TTC549 (cell line): ENCODE data around the gene COL4A2.

Experiments
- FAIRE-seq: peaks from 2 replicates; lab custom pipeline; 2012; peaks lifted over from hg19 to GRCh38; lab: Jason Lieb, UNC

COL4A2 gene

DNA sequence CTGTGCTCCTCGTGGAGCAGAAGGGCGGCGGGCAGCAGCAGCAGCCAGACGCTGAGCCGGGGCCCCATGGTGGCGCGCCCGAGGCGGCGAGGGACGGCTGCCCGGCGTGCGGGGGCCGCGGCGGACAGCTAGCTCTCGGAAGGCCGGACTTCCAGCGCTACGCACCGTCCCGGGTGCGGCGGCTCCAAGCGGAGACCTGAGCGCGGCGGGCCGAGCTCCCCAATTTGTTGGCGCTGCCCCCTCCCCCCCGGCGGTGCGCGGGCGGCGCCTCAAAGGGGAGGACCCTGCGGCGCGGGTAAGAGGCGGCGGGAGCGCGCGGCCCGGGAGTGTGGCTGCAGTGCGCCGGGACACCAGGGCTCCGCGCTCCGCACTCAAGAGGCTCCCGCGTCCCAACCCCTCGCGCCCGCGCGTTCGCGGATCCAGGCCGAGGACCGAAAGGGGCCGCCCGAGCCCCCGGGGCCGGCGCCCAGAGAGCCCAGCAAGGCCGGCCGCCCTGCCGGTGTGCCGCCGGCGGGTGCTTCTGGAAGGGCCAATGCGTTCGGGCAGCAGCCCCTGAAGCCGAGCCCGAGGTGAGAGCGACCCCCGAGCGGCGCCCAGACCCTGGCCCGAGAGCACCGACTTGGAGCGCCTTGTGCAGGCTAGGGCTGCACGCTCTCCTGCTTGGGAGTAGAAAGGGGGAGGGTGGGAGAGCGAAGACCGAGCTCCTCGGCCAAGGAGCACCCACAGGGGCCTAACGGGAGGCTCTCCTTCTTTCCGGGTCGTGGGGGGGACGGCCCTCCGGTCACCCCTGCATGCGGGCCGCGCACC, at the start of gene COL4A2, which contains the start of gene COL4A1:
TSS of gene COL4A2 (plus strand) at position 325 of the 807 bp plus-strand sequence. CDS start 620 bp downstream, outside the sequence.
TSS of gene COL4A1 (minus strand) at position 198 of the 807 bp plus-strand sequence. CDS start at position 68, 130 bp downstream.
- FAIRE-seq: no peak

DNA sequence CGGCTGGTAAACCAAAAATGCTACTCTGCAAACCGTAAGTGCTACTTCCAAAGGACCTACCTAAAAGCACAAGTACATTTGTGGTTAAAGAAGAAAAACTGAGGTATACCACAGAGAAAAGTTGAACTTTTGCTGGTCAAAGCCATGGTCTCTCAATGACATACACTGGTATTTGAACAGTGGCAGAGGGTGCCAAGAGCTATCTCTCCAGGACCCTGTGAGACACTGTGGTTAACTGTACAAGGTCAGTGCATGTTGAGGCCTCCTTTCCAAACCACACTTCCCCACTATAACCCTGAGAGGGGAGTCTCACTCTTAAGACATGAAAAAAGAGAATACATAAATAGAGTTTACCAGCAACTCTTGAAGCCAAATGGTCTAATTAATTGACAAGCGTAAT, 49.7 kb upstream of the COL4A2 start:
- FAIRE-seq: no peak

DNA sequence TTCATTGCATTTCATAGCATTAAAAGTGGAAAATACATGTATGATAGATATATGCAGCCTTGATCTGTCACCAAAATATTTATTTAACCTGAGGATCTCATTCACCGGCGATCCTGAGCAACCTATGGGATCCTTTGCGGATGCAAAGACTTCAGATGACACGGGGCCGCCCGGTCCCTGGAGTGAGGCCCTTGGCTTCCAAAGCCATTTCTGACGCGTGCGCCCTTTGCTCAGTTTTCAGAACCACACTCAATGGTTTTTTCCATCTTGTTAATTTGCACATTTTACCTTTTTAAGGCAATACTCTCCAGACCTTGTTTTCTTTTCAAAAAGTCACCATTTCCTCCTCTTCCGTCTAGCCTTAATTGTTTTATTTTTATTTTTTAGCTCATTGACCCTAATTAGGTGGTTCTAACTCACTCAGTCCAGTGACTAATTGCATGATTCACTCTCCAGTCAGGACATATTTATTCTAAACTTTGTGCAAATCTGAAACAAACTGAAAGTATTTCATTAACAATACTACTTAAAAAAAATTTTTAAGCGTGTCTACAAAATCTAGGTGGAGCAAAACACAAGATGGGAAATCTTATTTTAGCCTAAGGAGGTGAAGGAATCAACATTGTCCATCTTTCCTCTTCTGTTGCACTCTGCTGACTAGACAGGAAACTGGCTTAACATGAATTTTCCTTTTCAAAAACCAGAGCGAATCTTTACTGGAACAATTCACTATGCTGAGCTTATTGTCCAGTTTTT, 48.0 kb upstream of the COL4A2 start:
- no peak for FAIRE-seq

DNA sequence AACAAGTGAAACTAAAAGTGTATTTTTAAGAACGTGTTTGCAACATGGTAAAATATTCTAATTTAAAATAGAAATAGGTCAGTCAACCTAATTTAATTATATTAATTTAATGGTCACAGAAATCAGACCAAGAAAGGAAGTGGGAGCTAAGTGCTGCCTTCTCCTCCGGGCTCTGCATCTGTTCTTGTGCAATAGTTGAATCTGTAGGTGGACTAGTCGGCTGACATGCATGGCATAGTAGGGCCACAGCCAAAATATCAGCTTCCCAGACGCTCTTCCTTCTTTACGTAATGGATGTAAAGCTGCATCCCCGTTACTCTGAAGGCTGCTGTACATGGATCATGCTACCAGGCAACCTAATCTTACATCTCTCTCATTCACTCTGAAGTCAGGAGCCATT, 47.4 kb upstream of the COL4A2 start:
- FAIRE-seq: no peak

DNA sequence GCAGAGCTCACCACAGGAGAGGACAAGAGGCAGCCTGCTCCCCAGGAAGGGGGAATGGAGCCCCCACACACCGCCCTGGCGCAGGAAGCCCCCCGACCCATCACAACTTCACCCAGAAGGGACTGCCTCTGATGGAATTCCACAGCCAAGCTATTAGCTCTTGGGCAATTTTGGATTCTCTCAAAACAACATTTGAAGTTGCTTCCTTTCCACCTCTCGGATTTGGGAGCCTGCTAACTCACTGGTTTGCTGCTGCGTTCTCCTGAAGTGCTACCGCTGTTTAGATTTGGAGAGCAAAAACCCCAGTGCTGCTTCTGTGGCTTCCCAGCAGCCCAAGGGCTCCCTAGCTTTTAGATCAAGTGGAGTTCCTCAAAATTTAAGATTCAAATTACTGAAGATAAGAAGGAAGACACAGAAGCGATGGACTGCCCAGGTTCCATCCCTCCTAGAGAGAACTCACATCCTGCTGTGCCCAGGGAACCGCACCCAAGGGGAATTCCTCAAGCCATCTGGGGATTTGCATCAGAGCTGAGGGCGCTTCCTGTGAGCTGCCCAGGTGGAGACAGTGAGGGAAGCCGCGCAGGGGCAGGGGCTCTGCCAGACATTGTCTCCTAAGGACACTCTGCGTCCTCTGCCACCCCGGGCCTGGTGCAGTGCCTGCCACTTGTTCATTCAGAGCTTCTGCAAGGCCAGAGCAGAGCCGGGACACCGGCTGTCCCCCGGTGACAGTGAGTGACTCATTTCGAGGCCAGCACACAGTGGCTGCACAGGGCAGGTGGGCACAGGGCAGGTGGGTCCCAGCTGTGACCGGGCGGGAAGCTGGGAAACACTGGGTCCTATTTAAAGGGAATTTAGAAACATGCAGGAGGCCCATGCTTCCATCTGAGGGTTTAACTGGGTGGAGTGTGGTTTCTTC, 45.7 kb upstream of the COL4A2 start:
- FAIRE-seq: no peak

DNA sequence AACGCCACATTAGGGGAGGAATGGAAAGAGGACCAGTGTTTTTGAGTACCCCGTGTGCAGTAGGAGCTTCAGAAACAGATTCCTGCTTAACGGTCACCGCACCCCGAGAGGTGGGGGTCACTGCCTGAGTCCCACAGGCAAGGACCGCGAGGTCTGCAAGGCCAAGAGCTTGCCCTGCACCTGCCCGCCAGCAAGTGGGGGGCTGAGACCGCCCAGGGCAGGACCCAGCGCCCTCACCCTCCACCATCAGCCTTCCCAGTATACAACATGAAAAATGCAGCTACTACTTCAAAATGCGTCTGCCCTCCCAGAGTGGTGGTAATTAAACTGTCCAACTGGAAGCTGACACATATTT, 45.0 kb upstream of the COL4A2 start:
- FAIRE-seq: no peak

DNA sequence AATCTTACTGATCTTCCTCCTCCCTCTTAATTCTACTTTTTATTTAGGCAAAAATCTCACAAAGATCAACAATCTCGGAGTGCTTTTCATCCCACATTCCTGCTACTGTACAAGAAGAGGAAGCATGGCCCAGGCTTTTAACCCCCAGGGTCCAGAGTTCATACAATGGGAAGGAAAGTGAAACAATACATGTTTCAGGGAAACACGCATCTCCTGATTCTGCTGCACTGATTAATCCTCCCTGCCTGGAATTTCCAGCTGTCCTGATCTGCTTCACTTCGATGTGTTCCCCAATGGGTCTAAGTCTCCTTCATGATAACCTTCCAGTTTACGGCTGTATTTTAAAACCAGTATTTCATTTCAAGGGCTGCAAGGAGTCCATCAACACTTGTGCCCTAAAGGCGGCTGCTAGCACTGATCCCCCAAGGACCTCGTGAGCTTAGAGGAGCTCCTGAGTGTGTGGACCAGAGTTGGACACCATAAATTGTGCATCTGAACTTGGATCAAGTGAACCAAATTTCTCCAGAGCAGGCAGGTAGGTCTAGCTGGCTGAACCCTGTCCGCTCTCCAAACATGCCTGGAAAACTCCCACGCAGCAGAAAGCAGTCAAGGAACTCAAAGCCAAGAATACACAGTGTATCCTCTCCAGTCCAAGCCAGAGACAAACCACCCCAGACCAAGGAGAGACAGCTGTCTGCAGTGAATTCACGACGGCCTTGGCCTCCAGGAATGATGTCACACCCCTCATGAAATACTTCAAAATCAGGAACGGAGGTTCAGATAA, 44.4 kb upstream of the COL4A2 start:
- FAIRE-seq: no peak

DNA sequence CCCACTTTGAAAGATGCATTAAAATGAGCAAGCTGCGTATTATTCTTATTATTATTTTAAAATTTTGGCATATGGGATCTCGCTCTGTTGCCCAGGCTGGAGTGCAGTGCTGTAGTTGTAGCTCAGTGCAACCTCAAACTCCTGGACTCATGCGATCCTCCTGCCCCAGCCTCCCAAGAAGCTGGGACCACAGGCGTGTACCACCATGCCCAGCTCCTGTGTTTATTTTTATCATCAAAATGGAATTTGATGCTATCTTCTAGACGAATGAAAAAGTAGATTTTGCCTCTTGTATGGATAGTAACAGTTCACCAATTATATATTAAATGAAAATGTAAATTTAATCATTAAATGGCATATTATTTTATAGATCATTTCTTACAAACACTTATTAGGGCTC, 43.7 kb upstream of the COL4A2 start:
- FAIRE-seq: no peak

DNA sequence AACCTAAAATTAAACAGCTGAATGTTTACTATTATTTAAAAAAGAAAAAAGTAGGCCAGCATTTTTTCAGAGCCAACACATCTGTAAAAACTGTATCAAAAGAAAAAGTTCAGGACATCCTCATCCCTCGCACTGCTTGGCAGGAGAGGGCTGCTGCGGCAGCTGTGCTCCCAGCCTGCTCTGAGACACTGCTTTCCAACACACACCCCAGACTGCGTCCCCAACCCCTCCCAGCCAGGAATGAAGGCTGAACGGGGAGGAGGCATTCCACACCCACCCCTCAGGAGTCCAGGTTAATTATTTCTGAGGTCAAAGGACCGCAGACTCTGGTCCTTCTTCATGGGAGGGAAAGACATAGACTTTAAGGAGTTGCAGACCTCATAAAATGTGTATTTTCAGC, 43.2 kb upstream of the COL4A2 start:
- FAIRE-seq: no peak

DNA sequence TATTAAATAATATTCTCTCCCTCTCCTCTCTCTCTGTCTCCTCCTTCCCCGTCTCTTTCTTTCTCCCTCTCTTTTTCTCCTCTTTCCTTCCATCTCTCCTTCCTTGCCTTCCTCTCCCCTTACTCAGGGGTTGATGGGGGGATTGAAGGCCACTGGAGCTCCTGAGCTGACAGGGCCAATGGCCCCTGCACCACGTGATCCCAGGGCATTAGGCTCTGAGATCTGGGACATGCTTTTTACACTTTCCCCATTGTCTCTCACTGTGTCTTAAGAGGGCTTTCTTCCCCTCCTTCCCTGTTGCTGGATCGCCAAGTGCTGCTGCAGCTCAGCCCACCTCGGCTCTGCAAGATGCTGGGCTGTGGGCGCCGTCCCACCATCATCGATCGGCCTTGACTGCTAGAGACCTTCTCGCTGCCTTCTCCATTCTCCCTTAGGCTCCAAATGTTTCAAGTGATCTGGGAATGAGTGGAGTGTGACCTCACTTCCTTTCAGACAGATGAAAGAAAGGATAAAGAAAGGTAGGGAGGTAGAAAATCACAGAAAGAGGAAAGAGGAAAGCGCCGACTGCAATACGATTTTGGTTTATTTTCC, 42.3 kb upstream of the COL4A2 start:
- FAIRE-seq: no peak

DNA sequence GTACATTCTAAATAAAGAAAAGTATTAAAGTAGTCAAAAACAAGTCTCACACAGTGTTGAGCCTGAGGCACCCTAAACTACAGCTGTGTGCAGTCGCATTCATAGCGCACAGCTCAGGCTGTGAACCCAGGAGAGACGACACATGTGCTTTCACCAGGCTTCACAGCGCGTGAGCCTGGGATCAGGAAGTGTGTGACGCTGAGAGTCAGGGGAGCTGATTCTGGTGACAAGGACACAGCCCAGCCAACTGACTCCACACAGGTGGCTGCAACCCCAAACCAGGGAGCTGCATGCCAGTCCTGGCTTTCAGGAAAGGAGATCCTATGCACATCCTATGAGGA, 41.8 kb upstream of the COL4A2 start:
- no peak for FAIRE-seq

DNA sequence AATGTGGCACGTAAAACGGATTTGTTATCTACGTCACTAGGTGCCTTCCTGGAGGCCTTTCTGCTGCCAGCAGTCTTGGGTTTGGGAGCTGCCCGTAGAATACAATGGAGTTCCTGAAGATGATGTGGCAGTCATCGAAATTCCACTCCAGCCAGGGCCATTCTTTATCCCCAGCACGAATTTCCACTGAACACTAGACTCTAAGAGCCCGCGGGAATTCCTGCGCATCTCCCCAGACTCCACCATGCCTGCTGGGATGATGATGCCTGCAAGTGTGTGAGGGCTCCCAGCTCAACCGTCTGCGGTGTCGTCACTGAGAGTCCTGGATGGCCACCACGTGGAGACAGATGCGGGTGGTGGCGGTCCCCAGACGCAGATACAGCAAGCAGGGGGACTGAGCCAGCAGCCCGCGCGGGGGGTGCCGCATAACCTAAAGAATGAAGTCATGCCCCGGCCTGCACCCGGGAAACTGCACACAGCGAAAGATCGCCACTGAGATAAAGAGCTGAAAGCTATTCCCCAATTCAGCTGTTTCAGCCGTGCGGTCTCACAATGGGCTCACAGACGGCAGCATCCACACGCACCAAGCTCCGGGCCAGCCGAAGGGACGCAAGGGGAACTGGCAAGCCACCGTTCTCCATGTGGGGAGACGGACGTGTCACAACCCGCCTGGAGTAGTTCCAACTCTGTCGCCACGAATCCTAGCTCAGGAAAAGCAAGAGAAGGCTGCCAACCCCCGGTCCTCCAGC, 41.2 kb upstream of the COL4A2 start:
- no peak for FAIRE-seq

DNA sequence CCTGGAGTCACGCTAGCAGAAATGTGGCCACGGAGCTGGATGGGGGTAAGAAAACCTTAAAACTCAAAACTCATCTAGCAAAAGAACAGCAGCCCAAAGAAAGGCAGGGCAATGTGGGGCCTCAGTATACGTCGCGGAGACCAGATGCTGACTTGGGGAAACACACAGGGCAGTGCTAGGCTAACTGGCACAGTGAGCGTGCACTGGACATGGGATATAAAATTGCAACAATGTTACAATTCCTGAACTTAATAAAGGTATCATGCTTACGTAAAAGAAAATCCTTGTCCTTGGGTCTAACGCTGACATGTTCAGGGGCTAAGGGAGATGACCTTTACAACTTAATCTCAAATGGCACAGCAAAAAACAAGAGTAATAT, 40.7 kb upstream of the COL4A2 start:
- no peak for FAIRE-seq

DNA sequence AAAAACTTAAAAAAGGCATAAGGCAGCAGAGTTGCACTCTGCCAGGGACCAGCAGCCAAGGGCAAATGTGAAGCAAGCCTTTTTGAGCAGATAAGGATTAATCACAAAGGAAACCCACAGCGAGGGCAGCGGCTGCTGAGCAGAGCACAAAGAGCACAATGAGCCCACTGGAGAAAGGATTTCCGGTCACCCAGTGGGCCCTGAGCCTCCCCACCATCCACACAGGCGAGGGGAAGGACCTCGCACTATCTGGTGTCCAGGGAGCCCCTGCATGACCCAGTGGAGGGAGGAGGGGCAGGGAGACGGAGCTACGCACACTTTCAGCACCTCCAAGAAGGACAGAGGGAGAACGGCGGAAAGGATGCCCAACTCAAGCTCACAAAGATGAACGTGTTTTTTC, 40.1 kb upstream of the COL4A2 start:
- FAIRE-seq: no peak

DNA sequence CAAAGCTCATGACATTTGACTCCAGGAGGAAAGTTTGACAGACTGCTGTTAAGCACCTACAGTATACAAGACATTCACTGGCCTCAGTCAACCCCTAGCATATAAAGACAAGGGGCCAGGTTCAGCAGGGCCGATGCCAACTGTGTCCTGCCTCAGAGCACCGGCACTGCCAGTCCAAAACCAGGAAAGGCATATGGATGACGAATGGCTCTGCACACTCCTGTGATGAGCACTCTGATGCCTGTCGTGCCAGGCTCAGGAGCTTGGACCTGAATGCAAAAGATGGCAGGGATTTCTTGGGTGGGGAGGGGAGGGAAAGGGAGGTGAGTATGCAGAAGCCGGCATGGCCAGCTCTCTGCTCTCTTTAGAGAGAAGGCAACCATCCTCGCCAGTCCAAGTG, 39.0 kb upstream of the COL4A2 start:
- FAIRE-seq: no peak

DNA sequence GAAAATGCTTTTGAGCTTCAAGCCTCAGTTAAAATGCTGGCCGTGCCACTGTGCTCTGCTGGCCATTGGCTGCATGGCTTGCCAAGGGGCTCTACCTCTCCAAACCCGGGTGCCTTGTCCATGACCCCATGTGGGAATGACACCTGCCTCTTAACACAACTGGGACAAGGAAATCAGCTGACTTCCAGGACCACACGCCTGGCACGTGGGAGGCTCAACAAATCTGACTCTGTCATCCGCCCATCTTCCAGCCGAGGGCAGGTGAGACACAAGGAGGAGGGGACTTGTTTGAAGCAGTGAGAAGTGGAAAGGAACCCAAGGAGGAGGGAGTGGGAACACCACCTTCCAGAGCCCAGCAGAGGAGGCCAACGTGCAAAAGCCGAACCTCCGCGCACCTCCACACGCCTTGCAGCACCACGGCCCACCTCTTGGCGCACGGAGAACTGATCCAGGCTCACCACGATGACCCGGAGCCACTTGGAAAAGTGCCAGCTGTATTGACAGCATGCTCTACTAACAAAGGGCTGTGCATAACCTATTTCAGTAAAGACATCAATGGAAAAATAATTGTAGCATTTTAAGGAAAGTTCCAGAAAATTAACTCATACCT, 38.4 kb upstream of the COL4A2 start:
- FAIRE-seq: no peak

DNA sequence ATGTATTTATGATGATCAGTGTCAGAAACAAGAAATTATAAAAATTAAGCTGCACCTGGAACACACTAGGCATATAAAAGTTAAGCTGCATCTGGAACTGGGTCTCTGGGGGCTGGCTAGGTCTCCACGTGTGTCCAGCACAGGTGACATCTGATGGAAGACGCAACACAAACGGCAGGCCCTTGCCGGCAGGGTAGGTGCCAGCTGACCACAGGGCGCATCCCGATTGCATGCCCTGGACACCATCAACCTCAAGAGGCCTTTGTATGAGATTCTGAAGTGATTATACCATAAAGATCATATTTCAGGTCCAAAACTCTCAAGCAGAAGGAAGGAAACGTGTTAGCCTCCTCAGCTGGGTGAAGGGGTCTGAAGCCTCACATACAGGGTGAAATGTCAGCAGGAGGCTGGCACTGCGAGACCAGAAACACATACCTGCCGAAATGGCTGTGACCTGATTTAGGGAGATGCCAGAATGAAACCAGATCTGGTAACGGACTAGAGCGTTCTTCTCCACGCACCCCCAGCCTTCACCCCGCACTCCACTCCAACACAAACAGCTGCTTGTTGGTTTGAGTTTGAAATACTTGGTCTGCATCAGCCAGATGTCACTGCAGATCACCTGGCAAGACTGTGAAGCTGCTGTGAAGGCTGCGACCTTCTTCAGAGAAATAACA, 37.4 kb upstream of the COL4A2 start:
- FAIRE-seq: no peak

DNA sequence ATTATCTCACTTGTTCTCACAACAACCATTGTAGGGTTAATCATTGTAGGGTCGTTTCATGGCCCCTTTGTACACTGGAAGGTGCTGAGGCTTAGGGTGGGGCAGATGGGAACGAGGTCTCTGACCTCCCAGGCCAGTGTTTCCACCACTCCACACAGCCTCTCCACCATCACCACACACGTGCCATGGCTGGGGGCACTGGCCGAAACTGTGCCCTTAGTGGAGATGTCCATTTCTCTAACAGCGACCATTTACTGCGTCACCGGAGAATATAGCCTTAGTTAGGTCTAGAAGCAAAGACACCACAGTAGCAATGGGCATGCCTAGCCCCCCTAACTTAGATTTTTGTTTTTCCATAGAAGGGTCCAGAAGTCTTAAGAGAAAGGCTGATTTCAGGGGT, 36.6 kb upstream of the COL4A2 start:
- FAIRE-seq: no peak

DNA sequence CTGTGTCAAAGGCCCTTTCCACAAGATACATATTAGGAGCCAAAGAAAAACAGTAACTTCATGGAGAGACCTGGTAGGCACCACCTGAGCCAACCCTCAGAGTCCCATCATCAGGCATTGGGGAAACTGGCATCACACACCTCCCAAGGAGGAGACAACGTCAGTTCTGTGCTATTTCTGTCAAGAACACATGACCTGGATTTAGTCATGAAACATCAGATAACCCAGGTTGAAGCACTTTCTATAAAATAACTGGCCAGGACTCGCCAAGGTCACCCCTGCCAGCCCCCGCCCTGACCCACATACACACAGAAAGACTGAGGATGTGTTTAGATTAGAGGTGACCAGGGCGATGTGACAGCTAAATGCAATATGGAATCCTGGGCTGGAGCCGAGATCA, 35.8 kb upstream of the COL4A2 start:
- FAIRE-seq: no peak

DNA sequence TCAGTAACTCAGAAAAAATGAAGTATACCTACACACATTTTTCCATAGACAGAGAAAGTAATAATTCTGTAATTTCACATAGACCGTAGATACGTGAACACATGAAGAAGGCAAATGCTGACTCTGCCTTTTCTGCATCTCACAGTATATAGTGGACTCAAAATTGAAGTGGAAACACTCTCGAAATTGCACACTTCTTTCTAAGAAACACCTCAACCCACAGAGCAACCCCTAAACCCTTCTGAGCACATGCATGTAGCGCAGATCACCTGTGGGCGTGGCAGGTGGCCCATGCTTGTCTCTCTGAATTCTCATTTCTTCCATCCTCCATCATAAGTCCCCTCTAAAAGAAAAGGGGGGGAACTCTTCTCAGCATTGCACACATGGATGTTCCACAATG, 34.9 kb upstream of the COL4A2 start:
- no peak for FAIRE-seq
